SK-N-SH (cell line): ENCODE results near the gene MAMLD1. TPM values are rescaled to one million over a fixed set of nuclear protein-coding genes. Genes with fewer than 3 reads are reported as not detected.

ENCODE experiments used
- CTCF ChIA-PET: fragments of 300-600, 350-600 bp; formaldehyde crosslinking; extraction: SDS; loops from one replicate; lab custom pipeline; 2021; lab: Yijun Ruan, JAX
- POLR2A ChIA-PET: fragments of 350-600 bp; sonication (Branson Sonifier 250); formaldehyde crosslinking; extraction: SDS; loops from one replicate; lab custom pipeline; 2020; ENCODE audit warnings: antibody characterized with exemption, inconsistent platforms; lab: Yijun Ruan, JAX
- DNase-seq: peaks from one replicate; pipeline ENCODE4 v3.0.0; 2012
- H2AFZ ChIP-seq: fragments of 200-600 bp; sonication (generic); 2 replicates; pipeline ENCODE4 v1.8.1; 2016; ENCODE audit warnings: antibody characterized with exemption, mild to moderate bottlenecking, low read depth
- H3F3A ChIP-seq: fragments of 200-600 bp; sonication (generic); replicated peaks from 2 replicates; pipeline ENCODE3; 2016; ENCODE audit warnings: antibody characterized with exemption, mild to moderate bottlenecking; ENCODE audit not compliant: insufficient read depth
- H3K27ac ChIP-seq, 2 experiments: fragments of 200-500 bp in 1 of 2; fragments of 200-600 bp in 1 of 2; sonication (Bioruptor generic) in 1 of 2; sonication (generic), shearing (Covaris generic) in 1 of 2; 2 replicates each; pipeline versions ENCODE4 v1.5.1 to v1.6.1; 2014 to 2016; ENCODE audit warnings: low read depth in 2 of 2, inconsistent platforms in 1 of 2, low read length in 1 of 2, mild to moderate bottlenecking in 1 of 2, mixed read lengths in 1 of 2
- H3K27me3 ChIP-seq: fragments of 200-600 bp; sonication (generic), shearing (Covaris generic); 2 replicates; pipeline ENCODE4 v1.6.1; 2016; ENCODE audit warnings: mixed run types; ENCODE audit not compliant: insufficient read depth
- H3K36me3 ChIP-seq, 2 experiments: fragments of 200-500 bp in 1 of 2; fragments of 200-600 bp in 1 of 2; sonication (Bioruptor generic) in 1 of 2; sonication (generic) in 1 of 2; replicated peaks in 1 of 2; 2 replicates each; pipeline versions ENCODE3 to v1.5.1; 2014 to 2016; ENCODE audit warnings: low read length in 1 of 2, mild to moderate bottlenecking in 1 of 2; ENCODE audit not compliant: insufficient read depth in 2 of 2, control insufficient read depth in 1 of 2
- H3K4me1 ChIP-seq, 2 experiments: fragments of 200-500 bp in 1 of 2; fragments of 200-600 bp in 1 of 2; sonication (Bioruptor generic) in 1 of 2; sonication (generic), shearing (Covaris generic) in 1 of 2; 2 replicates each; pipeline versions ENCODE4 v1.5.1 to v1.6.1; 2014 to 2016; ENCODE audit warnings: low read depth in 1 of 2, low read length in 1 of 2, mixed run types in 1 of 2; ENCODE audit not compliant: insufficient read depth in 2 of 2, control insufficient read depth in 1 of 2
- H3K4me2 ChIP-seq: fragments of 200-600 bp; sonication (generic), shearing (Covaris generic); 2 replicates; pipeline ENCODE4 v1.6.1; 2017; ENCODE audit warnings: mixed run types
- H3K4me3 ChIP-seq, 2 experiments: fragments of 200-500 bp in 1 of 2; fragments of 200-600 bp in 1 of 2; sonication (Bioruptor generic) in 1 of 2; sonication (generic), shearing (Covaris generic) in 1 of 2; 2 replicates each; pipeline versions ENCODE4 v1.5.1 to v1.8.1; 2014 to 2016; ENCODE audit warnings: low read depth in 2 of 2, inconsistent platforms in 1 of 2, low read length in 1 of 2, mild to moderate bottlenecking in 1 of 2, mixed read lengths in 1 of 2, moderate library complexity in 1 of 2
- H3K79me2 ChIP-seq: fragments of 200-600 bp; sonication (generic); 2 replicates; pipeline ENCODE4 v1.8.1; 2017; ENCODE audit warnings: mild to moderate bottlenecking; ENCODE audit not compliant: insufficient read depth
- H3K9ac ChIP-seq: fragments of 200-600 bp; sonication (generic); 2 replicates; pipeline ENCODE4 v1.6.1; 2017; ENCODE audit warnings: mixed run types
- H3K9me2 ChIP-seq: fragments of 200-600 bp; sonication (generic); 2 replicates; pipeline ENCODE4 v1.6.1; 2017; ENCODE audit warnings: mixed run types
- H3K9me3 ChIP-seq: fragments of 200-600 bp; sonication (generic); 2 replicates; pipeline ENCODE4 v1.6.1; 2017; ENCODE audit warnings: mixed run types, mild to moderate bottlenecking, moderate library complexity
- H4K20me1 ChIP-seq: fragments of 200-600 bp; sonication (generic); 2 replicates; pipeline ENCODE4 v1.6.1; 2017; ENCODE audit warnings: mild to moderate bottlenecking, mixed run types; ENCODE audit not compliant: insufficient read depth
- CHD2 ChIP-seq: fragments of 150-350 bp; IDR thresholded peaks from 2 replicates; pipeline ENCODE4 v1.6.1; 2018; ENCODE audit warnings: low read length; ENCODE audit not compliant: partially characterized antibody
- EZH2phosphoT487 ChIP-seq: fragments of 200-600 bp; sonication (generic); IDR thresholded peaks from 2 replicates; pipeline ENCODE4 v1.6.1; 2017; ENCODE audit warnings: low read depth, mixed run types, mild to moderate bottlenecking, antibody characterized with exemption, moderate library complexity, borderline replicate concordance
- FOSL2 ChIP-seq: IDR thresholded peaks from 2 replicates; pipeline ENCODE4 v1.4.0; 2012; ENCODE audit warnings: low read depth, mild to moderate bottlenecking, moderate library complexity, borderline replicate concordance
- FOXJ3 ChIP-seq: sonication (generic); formaldehyde crosslinking; IDR thresholded peaks from 2 replicates; pipeline ENCODE4 v1.5.1; 2020; ENCODE audit warnings: mild to moderate bottlenecking, missing genetic modification reagents
- GATA2 ChIP-seq: sonication (generic); formaldehyde crosslinking; IDR thresholded peaks from 2 replicates; pipeline ENCODE4 v1.5.0; 2020; ENCODE audit warnings: mild to moderate bottlenecking, missing genetic modification reagents
- IRF3 ChIP-seq: fragments of 150-350 bp; IDR thresholded peaks from 2 replicates; pipeline ENCODE4 v1.6.1; 2016; ENCODE audit warnings: mild to moderate bottlenecking, low read depth, low read length
- MAX ChIP-seq: IDR thresholded peaks from 2 replicates; pipeline ENCODE4 v1.4.0; 2012; ENCODE audit warnings: low read depth
- POLR2AphosphoS5 ChIP-seq: IDR thresholded peaks from 2 replicates; pipeline ENCODE4 v1.6.1; 2012; ENCODE audit warnings: low read depth, low read length
- REST ChIP-seq: IDR thresholded peaks from 2 replicates; pipeline ENCODE4 v1.6.1; 2012; ENCODE audit warnings: mild to moderate bottlenecking, low read depth, low read length, moderate library complexity
- RFX5 ChIP-seq: IDR thresholded peaks from 2 replicates; pipeline ENCODE4 v1.6.1; 2012; ENCODE audit warnings: mild to moderate bottlenecking, improper control_type of control experiment, low read length
- SIN3A ChIP-seq: IDR thresholded peaks from 2 replicates; pipeline ENCODE4 v1.6.1; 2012; ENCODE audit warnings: low read depth, mild to moderate bottlenecking, low read length, moderate library complexity, borderline replicate concordance
- SMC3 ChIP-seq: IDR thresholded peaks from 2 replicates; pipeline ENCODE4 v1.6.1; 2012; ENCODE audit warnings: low read depth, low read length, improper control_type of control experiment
- TCF12 ChIP-seq: IDR thresholded peaks from 2 replicates; pipeline ENCODE4 v1.4.0; 2012
- YY1 ChIP-seq: IDR thresholded peaks from 2 replicates; pipeline ENCODE4 v1.4.0; 2012; ENCODE audit warnings: low read depth, mild to moderate bottlenecking
- ZBTB33 ChIP-seq: IDR thresholded peaks from 2 replicates; pipeline ENCODE4 v1.4.0; 2012; ENCODE audit warnings: low read depth, borderline replicate concordance
- WGBS: methylation state at CpG from one replicate; pipeline ENCODE4 v1.1.6; 2017; ENCODE audit warnings: low lambda C conversion rate; 5-methylcytosine and 5-hydroxymethylcytosine counted together
- polyA plus RNA-seq, 3 experiments: library from polyadenylated mRNA; depleted of rRNA; stranded (reverse); fragments of >200 nt; gene quantifications; 2 replicates each; pipeline ENCODE4 v1.2.3, GENCODE V29; 2012

Gene MAMLD1
- polyA plus RNA-seq, 1 of the 3 experiments (the other 2 are of a cell fraction) = 4.4 TPM

- Histone ChIP-seq H3K9me3 (no peaks in the 10 kb centered on the region), H3K9me2 (no peaks in the 10 kb centered on the region), H3K9ac (no peak overlapping the region), H3K4me2 (no peak overlapping the region), H3K4me1 (no peaks in the 10 kb centered on the region), H3K36me3 (no peaks in the 10 kb centered on the region), H3K79me2 (peaks cover 48% of the 10 kb centered on the region), H2AFZ (no peak overlapping the region), H3F3A (no peaks in the 10 kb centered on the region), H3K27me3 (no peaks in the 10 kb centered on the region), H3K27ac (no peak overlapping the region), H4K20me1 (no peaks in the 10 kb centered on the region), H3K4me3 (no peak overlapping the region)
- no peak for DNase-seq
- ChIA-PET CTCF (no interaction called here), POLR2A (no interaction called here)
- TF ChIP-seq TCF12 = no peak
- no peak for TF ChIP-seq RFX5
- TF ChIP-seq SMC3 = no peak
- TF ChIP-seq YY1 = no peak
- TF ChIP-seq SIN3A = no peak
- TF ChIP-seq CHD2 = no peak
- TF ChIP-seq FOXJ3 (CRISPR knock-in tag) = no peak
- WGBS = 59% methylated on average over 6 of the region's 6 CpGs
Measured at GRCh38 chrX:150372756-150373155, 9.6 kb downstream of the MAMLD1 start.

GRCh38 chrX:150375243-150375770 is 12.2 kb downstream of the MAMLD1 start:
- H3K9ac ChIP-seq = no peak overlapping the region
- no peak for DNase-seq
- H3F3A ChIP-seq = no peaks in the 10 kb centered on the region
- no peak overlapping the region for H3K27ac ChIP-seq
- H3K79me2 ChIP-seq = peaks cover 27% of the 10 kb centered on the region; the same call in 1 of the 2 replicates
- H3K4me1 ChIP-seq = no peaks in the 10 kb centered on the region
- 36% methylated on average over 4 of the region's 4 CpGs for WGBS
- TF ChIP-seq POLR2AphosphoS5 = no peak
- no peak for TF ChIP-seq EZH2phosphoT487
- TF ChIP-seq FOSL2 = no peak
- no peak for TF ChIP-seq IRF3
- H3K4me2 ChIP-seq = no peak overlapping the region
- CTCF ChIA-PET = no interaction called here
- no peaks in the 10 kb centered on the region for H3K36me3 ChIP-seq
- H3K9me3 ChIP-seq = no peaks in the 10 kb centered on the region
- H3K27me3 ChIP-seq = no peaks in the 10 kb centered on the region
- H3K9me2 ChIP-seq = no peaks in the 10 kb centered on the region
- POLR2A ChIA-PET = no interaction called here
- H3K4me3 ChIP-seq = no peak overlapping the region
- H4K20me1 ChIP-seq = peaks cover 4% of the 10 kb centered on the region; the same call in 1 of the 2 replicates
- H2AFZ ChIP-seq = no peak overlapping the region

GRCh38 chrX:150377005-150377404 is 13.9 kb downstream of the MAMLD1 start:
- TF ChIP-seq REST (no peak), MAX (no peak), RFX5 (no peak), GATA2 (no peak), YY1 (no peak), ZBTB33 (no peak)
- POLR2A ChIA-PET = no interaction called here
- no peaks in the 10 kb centered on the region for H3K9me3 ChIP-seq
- H3F3A ChIP-seq = no peaks in the 10 kb centered on the region
- H3K79me2 ChIP-seq = peaks cover 21% of the 10 kb centered on the region
- no peaks in the 10 kb centered on the region for H3K27me3 ChIP-seq
- peaks cover 4% of the 10 kb centered on the region; the same call in 1 of the 2 replicates for H4K20me1 ChIP-seq
- 38% methylated on average over 3 of the region's 3 CpGs for WGBS
- no peaks in the 10 kb centered on the region for H3K4me1 ChIP-seq
- H2AFZ ChIP-seq = no peak overlapping the region
- no peak for DNase-seq
- H3K27ac ChIP-seq = no peak overlapping the region
- no peaks in the 10 kb centered on the region for H3K9me2 ChIP-seq
- H3K4me3 ChIP-seq = no peak overlapping the region
- no peak overlapping the region for H3K9ac ChIP-seq
- H3K36me3 ChIP-seq = no peaks in the 10 kb centered on the region
- H3K4me2 ChIP-seq = no peak overlapping the region
- CTCF ChIA-PET = no interaction called here
